GM19099 (cell line): ENCODE measurements around the gene PCDHGA7.

Experiments used
- POLR2A ChIP-seq: IDR thresholded peaks from 3 replicates; pipeline ENCODE4 v1.6.1; 2011; ENCODE audit warnings: low read depth; ENCODE audit not compliant: insufficient read length; ENCODE audit errors: extremely low read depth

PCDHGA7 gene

DNA sequence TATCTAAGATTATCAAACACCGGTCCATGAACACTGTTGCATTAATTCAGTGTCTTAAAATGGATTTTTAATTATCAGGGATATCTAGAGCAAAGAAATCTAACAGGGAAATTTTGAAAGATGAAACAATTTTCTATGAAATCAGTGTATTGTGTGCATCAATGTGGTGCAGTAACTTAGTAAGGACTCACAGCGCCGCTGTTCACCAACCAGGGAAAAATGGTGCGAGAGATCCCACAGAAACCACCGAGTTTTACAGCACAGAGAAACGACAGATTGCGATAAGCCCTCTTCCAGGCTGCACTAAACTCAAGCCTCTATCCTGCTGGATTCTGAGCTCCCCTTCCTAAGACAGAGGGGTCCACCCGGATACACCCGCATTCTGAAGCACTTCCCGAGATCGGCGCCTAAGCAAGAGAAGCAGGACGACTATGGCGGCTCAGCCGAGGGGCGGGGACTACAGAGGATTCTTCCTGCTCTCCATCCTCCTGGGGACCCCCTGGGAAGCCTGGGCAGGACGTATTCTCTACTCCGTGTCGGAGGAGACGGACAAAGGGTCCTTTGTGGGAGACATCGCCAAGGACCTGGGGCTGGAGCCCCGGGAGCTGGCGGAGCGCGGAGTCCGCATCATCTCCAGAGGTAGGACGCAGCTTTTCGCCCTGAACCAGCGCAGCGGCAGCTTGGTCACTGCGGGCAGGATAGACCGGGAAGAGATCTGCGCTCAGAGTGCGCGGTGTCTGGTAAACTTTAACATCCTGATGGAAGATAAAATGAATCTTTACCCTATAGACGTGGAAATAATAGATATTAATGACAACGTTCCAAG, at the start of gene PCDHGA7:
Gene PCDHGA7 (plus strand): TSS at position 274 of the 826 bp plus-strand sequence. CDS start 158 bp downstream, at position 432.
- no peak for TF ChIP-seq POLR2A

DNA sequence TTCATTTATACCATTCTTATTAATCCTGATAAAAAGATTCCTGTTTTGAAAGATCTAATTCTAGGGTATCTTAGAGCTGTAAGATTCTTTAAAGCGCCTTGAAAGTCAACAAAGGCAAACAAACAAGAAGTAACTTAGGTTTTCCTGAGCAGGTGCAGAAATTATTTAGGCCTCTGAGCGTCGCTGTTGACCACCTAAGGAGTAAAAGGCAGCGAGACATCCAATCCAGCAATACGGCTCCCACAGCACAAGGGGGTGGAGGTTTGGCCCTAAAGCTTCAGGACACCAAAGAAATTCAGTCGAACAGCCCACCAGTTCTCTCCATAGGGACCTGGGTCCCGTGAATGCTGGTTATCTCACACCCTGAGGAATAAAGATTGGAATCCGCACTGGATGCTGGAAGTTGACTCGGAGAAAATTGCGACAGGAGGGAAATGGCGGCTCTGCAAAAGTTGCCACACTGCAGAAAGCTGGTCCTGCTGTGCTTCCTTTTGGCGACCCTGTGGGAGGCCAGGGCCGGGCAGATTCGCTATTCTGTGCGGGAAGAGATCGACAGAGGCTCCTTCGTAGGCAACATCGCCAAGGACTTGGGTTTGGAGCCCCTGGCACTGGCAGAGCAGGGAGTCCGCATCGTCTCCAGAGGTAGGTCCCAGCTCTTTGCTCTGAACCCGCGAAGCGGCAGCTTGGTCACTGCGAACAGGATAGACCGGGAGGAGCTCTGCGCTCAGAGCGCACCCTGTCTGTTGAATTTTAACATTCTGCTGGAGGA, 43.8 kb upstream of the PCDHGA7 start, which contains the start of gene PCDHGA2:
Gene PCDHGA2 (plus strand): TSS at position 223 of the 769 bp plus-strand sequence.
- no peak for TF ChIP-seq POLR2A

DNA sequence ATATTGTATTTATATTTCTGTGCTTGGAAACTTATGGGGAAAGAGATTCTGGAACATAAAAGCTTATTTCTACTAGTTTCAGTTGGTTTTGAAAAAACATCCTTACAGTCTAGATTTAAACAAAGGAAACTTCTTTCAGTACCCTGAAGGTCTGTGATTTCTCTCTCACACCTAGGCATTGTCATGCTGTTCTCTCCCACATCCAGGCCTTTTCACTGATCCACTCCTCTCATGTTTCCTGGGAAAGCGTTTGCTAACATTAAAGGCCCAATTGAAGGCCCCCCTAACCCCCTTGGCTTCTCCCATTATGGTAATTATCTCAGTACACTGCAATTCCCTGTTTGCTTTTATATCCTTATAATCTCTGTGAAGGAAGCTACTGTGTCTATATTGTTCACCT, 39.8 kb upstream of the PCDHGA7 start:
- TF ChIP-seq POLR2A: no peak

DNA sequence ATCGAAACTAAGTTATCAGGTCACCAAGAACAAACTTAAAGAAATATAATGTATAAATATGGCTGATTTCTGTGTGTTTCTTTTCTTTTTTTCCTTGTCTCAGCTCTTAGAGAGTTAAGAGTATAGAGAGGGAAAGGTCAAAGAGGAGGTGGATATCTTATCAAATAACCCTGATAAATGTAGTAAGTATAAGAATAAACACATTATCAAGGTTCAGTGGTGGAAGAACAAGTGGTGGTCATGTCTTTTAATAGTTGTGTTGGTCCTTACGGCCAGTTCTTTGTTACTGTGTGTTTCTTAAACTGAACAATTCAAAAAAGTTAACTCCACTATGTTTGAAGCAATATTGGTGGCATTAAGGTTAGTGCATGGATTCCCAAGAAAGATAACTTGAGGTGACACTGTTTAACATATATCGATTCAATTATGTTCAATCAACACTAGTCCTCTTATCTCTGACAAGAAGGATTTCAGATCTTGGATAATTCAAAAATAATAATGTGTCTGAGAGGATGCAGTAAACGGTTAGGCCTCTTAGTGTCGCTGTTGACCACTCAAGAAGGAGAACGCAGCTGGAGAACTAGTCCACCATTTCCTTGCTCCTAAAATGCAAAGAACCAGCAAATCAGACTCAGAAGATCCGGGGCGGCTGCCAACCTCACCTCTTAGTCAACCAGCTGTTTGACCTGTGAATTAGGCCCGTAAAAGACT, 39.1 kb upstream of the PCDHGA7 start, which contains the start of gene PCDHGA3:
Gene PCDHGA3 (plus strand): TSS at position 588 of the 711 bp plus-strand sequence. CDS start 205 bp downstream, outside the sequence.
- TF ChIP-seq POLR2A: no peak

DNA sequence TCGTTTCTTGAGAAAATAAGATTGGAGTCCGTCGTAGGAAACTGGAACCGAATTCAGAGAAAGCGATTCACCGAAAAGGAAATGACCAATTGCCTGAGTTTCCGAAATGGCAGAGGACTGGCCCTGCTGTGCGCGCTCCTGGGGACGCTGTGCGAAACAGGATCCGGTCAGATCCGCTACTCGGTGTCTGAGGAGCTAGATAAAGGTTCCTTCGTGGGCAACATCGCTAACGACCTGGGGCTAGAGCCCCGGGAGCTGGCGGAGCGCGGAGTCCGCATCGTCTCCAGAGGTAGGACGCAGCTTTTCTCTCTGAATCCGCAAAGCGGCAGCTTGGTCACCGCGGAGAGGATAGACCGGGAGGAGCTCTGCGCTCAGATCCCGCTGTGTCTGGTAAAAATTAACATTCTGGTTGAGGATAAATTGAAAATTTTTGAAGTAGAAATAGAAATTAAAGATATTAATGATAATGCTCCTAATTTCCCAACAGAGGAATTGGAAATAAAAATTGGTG, 38.5 kb upstream of the PCDHGA7 start:
- no peak for TF ChIP-seq POLR2A

DNA sequence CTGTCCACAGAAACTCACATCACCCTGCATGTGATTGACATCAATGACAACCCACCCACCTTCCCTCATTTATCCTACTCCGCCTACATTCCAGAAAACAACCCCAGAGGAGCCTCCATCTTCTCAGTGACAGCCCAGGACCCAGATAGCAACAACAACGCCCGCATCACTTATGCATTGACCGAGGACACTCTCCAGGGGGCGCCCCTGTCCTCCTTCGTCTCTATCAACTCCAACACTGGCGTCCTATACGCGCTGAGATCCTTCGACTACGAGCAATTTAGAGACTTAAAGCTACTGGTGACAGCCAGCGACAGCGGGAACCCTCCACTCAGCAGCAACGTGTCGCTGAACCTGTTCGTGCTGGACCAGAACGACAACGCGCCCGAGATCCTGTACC, 37.2 kb upstream of the PCDHGA7 start:
- no peak for TF ChIP-seq POLR2A

DNA sequence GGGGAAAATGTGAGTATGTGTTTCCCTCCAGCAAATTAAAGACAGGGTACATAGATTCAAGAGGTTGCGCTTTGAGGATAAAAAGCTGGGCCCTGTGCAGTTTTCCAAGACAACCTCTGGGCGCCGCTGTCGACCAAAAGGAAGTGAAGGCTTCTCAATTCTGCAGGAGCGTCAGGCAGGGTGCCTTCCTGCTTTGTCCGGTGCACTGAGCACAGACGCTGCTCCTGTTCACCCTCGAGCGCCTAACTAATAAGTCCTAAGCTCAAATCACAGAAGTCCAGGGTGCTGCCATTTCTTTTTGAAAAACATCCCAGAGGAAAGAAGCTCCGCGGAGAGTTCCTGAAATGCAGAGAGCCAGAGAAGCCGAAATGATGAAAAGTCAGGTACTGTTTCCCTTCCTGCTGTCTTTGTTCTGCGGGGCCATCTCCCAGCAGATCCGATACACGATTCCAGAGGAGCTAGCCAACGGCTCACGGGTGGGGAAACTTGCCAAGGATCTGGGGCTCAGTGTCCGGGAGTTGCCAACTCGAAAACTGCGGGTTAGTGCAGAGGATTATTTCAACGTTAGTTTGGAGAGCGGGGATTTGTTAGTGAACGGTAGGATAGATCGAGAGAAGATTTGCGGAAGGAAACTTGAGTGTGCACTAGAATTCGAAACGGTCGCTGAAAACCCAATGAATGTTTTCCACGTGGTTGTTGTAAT, 32.5 kb upstream of the PCDHGA7 start, which contains the start of gene PCDHGB1:
Gene PCDHGB1 (plus strand): TSS at position 183 of the 703 bp plus-strand sequence. CDS start 162 bp downstream, at position 345.
- no peak for TF ChIP-seq POLR2A

DNA sequence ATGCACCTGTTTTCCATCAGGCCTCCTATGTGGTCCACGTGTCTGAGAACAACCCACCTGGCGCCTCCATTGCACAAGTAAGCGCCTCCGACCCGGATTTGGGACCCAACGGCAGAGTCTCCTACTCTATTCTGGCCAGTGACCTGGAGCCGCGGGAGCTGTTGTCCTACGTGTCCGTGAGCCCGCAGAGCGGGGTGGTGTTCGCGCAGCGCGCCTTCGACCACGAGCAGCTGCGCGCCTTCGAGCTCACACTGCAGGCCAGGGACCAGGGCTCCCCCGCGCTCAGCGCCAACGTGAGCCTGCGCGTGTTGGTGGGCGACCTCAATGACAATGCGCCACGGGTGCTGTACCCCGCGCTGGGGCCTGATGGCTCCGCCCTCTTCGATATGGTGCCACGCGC, 31.0 kb upstream of the PCDHGA7 start:
- no peak for TF ChIP-seq POLR2A

DNA sequence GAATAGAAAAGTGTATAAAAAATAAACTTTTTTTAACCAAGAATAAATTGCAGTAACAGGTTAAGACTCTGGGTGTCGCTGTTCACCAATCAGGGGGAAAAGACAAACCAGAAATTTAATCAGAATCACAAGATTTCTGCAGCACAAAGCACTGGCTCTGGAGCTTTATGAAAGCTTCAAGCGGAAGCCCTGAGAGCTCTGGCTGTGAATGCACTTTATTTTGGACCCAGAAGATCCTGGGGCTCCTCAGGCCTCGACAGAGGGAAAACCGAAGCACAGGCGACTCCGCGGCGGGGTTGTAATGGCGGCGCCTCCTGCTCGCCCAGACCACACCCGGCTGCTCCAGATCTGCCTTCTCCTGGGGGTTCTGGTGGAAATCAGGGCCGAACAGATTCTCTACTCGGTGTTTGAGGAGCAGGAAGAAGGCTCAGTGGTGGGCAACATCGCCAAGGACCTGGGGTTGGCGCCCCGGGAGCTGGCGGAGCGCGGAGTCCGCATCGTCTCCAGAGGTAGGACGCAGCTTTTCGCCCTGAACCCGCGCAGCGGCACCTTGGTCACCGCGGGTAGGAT, 27.6 kb upstream of the PCDHGA7 start, which contains the start of gene PCDHGA4:
Gene PCDHGA4 (plus strand): TSS at position 122 of the 570 bp plus-strand sequence. CDS start 87 bp downstream, at position 209.
- TF ChIP-seq POLR2A: no peak

DNA sequence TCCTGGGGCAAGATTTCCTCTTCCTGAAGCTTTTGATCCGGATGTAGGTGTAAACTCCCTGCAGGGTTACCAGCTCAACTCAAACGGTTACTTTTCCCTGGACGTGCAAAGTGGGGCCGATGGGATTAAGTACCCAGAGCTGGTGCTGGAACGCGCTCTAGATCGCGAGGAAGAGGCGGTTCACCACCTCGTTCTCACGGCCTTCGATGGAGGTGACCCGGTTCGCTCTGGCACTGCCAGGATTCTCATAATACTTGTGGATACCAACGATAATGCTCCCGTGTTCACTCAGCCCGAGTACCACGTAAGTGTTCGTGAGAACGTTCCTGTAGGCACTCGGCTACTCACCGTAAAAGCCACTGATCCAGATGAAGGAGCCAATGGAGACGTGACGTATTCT, 26.9 kb upstream of the PCDHGA7 start:
- TF ChIP-seq POLR2A: no peak

DNA sequence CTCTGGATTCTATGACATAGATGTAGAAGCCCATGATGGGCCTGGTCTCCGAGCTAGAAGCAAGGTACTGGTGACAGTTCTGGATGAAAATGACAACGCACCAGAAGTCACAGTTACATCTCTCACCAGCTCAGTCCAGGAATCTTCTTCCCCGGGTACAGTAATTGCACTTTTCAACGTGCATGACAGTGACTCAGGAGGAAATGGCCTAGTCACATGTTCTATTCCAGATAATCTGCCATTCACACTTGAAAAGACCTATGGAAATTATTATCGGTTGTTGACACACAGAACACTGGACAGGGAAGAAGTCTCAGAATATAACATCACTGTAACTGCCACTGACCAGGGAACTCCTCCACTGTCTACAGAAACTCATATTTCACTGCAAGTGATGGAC, 26.4 kb upstream of the PCDHGA7 start:
- TF ChIP-seq POLR2A: no peak

DNA sequence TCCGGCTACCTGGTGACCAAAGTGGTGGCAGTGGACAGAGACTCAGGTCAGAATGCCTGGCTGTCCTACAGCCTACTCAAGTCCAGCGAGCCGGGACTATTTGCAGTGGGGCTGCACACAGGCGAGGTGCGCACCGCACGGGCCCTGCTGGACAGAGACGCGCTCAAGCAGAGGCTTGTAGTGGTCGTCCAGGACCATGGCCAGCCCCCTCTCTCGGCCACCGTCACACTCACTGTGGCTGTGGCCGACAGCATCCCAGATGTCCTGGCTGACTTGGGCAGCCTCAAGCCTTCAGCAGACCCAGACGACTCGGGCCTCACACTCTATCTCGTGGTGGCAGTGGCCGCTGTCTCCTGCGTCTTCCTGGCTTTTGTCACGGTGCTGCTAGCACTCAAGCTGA, 25.6 kb upstream of the PCDHGA7 start:
- TF ChIP-seq POLR2A: no peak

DNA sequence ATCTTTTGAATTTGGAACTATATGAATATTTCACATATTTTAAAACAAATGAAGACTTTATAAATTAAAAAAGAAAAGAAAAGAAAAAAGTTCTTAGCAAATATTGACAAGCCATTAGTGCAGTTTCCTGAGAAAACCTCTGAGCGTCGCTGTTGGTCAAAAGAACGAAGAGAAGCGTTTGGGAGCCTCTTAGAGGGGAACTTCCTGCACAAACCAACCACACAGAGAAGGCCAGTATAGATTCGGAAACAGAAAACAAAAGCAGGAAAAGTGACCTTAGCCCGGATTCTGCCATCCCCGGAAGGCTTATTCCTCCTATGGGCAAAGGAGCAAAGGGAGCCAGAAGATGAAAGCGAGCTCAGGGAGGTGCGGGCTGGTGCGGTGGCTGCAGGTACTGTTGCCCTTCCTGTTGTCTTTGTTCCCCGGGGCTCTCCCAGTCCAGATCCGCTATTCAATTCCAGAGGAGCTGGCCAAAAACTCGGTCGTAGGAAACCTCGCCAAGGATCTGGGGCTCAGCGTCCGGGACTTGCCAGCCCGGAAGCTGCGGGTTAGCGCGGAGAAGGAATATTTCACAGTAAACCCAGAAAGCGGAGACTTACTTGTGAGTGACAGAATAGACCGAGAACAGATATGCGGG, 22.6 kb upstream of the PCDHGA7 start, which contains the start of gene PCDHGB2:
Gene PCDHGB2 (plus strand): TSS at position 205 of the 637 bp plus-strand sequence. CDS start 142 bp downstream, at position 347.
- TF ChIP-seq POLR2A: no peak

DNA sequence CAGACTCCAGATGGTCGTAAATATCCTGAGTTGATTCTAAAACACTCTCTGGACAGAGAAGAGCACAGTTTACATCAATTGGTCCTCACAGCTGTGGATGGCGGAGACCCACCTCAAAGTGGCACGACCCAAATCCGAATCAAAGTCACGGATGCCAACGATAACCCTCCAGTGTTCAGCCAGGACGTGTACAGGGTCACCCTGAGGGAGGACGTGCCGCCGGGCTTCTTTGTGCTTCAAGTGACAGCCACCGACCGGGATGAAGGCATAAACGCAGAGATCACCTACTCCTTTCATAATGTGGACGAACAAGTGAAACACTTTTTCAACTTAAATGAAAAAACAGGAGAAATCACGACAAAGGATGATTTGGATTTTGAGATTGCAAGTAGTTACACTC, 21.9 kb upstream of the PCDHGA7 start:
- no peak for TF ChIP-seq POLR2A

DNA sequence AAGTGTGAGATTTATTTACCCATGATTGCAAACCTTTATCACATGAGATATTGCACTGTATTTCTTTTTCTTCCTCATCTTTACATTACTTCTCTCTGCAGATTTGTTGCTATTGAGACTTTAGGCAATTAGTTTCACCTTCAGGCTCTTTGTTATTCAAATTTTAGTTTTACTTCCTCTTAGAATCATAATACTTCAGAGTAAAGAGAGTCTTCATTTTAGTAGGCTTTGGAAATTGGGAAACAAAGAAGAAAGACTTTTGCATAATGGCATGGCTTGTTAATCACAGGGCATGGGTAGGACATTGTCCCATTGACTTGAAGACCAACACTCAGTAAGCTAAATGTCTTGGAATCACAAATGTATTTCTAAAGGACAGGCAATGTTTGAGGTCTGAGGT, 19.8 kb upstream of the PCDHGA7 start:
- TF ChIP-seq POLR2A: no peak
